ENCODE measurements around the gene NOSTRIN.
"Not testable (repeated sequence)": the region's sequence is repeated elsewhere in the genome, so short reads cannot be mapped to it uniquely, and the experiment has no call there.

The NOSTRIN gene

DNA sequence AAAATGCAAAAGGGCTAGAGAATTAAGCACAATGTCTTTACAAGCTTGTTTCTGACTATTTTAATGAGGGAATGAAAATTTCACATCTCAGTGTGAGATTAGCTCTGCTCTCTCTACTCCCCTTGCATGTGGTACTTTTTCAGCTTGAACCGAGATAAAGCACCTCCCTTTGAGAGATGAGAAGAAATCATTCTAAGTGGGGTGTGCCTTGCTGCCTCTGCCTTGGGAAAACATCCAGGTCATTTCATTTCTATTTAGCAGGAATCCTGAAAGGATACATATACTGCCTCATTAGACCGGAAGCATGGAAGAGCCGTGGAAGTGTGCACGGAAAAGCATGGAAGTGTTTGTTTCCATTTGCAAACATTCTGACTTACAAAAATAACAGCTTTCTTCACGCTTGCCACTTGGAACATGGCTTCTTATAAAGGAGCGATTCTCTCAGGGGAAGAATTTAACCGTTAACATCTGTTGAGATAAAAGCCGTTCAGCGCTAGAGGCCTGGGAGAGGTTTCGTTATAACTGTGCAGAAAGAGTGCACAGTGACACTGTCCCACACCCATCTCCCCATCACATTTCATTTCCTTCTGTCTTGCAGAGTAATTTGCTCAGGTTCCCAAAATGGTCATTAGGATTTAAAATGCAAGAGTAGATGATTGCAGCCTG lies 16.7 kb downstream of the NOSTRIN start:
- DNase-seq (ENCODE audit: low read depth in 2 of 2), result no peak

DNA sequence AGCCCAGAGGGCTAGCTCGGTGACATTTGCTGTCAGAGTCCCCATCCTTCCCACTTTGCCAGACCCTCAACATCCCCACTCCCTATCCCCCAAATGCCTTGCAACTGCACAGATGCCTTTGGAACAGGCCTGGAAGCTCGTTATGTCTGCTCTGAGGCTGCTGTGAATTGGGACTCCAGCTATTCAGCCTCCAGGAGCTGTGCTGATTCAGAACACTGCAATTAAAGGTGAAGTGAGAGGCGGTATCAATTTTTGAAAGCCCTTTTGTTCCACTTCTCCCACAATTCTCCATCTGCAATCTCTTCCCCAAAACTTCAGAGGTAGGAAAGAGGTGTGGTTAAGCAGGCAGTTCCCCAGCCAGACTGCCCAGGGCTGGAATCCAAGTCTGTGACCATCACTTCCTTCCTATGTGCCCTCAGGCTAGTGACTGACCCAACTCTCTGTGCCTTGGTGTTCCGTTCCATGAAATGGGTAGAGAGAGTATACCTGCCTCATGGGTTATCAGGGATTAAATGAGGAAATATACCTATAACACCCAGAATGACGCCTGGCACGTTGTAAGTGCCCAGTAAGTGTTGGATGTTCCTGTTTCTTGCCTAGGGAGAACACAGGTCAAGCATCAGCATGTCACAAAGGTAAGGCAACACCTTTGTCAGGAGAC lies 17.5 kb downstream of the NOSTRIN start:
- DNase-seq (ENCODE audit: low read depth in 2 of 2), result no peak

DNA sequence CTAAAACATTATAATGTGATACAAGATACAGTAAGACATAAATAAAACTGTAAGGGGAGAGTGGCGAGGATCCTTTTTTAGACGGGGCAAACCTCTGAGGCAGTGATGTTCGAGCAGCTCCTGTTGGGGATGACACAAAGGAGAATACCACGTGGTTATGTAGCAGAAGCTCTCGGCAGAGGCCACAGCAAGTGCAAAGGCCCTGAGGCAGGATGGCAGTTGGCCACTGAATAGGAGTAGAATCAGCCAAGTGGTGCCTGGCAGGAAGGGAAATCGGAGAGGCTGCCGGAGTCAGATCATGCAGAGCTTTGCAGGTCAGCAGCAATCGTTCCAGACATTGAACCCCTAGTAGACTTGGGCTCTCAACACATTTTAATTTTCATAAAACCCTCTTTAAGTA lies 19.1 kb downstream of the NOSTRIN start:
- DNase-seq (ENCODE audit: low read depth in 2 of 2), result no peak

DNA sequence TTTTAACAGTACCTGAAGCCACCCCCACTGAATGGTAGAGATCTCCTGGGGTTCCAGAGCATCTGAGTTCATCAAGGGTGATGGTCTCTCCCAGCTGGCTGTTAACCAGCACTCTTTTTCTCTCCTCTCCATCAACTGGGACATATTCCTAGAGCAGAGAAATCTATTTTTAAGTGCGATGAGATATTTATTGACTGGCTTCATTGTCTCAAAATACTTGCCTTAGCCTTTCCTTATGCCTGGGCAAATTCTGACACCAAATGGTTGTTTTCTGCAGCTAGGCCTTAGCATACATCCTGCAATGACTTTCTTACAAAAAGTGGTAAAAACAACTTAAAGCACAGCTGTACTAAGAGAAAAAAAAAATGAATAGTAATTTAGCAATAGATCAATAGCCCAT lies 19.6 kb downstream of the NOSTRIN start:
- no peak for DNase-seq (ENCODE audit: low read depth in 2 of 2)

DNA sequence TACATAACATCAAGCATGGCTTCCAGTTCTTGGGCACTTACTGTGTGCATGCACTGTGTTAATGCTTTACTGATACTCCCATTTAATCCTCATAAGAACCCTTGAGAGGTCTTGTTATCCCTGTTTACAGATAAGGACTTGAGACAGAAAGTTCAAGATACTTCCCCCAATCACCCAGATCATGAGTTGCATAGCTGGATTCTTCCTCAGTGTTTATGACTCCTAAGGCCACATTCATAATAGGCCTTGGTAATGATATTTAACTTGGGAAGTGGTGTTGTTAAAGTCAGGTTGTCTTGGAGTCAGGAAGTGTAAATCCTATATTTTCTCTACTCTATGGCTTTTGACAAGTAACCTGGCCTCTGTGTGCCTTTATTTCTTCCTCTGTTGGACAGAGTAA lies 22.7 kb downstream of the NOSTRIN start:
- DNase-seq (ENCODE audit: low read depth in 2 of 2), result no peak

DNA sequence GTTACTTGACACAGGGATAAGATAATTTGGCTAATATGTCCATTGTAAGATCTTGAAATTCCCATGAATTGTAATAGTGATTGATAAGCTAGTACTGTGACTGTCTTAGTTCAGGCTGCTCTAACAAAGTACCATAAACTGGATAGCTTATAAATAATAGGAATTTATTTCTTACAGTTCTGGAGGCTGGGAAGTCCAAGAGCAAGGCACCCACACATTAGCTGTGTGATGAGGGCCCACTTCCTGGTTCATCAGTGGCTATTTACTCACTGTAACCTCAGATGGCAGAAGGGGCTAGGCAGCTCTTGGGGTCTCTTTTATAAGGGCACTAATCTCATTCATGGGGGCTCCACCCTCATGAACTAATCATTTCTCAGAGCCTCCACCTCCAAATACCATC lies 28.5 kb downstream of the NOSTRIN start:
- no peak for DNase-seq (ENCODE audit: low read depth in 2 of 2)

DNA sequence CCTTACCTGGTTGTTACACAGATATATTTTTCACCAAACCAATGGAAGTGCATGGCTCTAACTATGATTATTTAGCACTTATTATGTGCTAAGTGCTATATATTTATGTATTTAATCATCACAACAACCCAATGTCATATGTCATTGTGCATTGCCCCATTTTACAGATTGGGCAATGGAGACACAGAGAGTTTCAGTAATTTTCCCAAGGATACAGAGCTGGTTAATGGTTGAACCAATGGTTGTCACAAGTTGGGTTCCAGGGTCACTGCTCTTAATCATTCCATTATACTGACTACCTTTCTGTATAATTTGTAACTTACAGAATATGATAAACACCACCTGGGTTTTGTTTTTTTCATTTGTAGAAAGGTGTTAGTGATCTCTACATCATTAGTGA lies 29.2 kb downstream of the NOSTRIN start:
- no peak for DNase-seq (ENCODE audit: low read depth in 2 of 2)

DNA sequence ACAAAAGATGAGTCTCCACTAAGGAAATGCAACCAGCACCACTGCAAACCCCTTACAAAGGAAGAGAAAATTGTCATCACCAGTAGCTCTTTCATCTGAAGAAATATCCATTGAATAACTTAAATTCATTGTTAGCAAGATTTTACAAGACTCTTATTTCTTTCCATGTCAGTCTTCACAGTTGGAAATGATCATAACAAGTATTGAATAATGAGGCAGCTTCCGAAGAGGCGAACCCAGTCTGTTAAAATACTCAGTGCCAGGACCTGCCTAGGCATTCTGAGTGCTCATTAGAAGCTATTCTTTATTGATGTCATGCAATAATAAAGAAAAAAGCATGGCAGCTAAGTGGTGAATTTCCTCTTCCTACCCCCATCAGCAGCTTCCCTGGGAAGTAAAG lies 33.5 kb downstream of the NOSTRIN start:
- DNase-seq (ENCODE audit: low read depth in 2 of 2), result no peak

DNA sequence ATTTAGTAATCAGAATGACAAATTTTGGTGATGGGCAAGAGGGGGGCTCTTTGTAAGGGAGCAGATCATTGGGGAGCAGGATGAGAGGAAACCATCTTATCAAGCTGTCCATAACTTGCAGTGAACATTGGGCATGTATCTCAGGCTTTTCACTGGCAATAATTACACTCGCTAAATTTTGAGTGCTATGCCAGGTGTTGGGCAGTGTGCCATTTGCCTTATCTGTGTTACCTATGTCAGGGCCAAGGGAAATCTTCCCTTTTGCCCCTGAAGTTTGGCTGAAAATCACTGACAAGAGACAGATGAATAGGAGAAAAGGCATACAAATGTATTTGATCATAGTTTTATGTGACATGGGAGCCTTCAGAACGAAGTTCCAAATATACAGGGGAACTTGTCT lies 39.0 kb downstream of the NOSTRIN start:
- DNase-seq (ENCODE audit: low read depth in 2 of 2), result no peak

DNA sequence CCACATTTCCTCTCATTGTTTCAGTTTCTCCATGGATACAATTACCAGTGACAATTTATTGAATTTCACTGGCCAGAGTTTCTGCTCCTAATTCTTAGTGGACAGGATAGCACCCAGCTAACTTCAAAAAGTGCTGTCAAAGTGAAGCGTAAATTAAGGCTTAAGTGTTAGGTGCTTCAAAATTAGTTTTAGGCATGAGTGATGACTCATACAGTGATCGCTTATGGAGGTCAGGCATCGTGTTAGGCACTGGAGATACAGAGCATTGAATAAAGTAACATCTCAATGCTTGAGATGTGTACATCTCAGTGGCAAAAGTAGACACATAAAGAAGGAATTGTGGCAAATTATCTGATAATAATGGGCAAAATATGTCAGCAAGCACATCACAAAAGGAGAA lies 40.8 kb downstream of the NOSTRIN start:
- DNase-seq (ENCODE audit: low read depth in 2 of 2), result no peak

DNA sequence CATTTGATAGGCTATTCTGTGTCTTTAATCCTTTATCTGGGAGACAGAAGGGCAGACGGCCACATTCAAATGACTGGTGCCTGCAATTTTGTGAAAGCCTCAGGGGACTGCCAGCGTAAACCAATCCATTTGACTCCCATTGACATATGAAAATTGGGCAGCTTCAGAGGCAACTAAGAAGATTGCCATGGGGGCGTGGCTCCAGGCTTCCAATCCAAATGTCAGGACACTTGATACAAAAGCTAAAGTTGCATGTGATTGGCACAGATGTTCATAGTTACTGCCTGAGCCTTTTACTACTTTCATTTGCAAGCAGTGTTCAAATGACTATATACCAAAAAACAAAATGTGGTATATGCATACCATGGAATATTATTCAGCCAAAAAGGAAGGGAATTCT lies 45.8 kb downstream of the NOSTRIN start:
- no peak for DNase-seq (ENCODE audit: low read depth in 2 of 2)

DNA sequence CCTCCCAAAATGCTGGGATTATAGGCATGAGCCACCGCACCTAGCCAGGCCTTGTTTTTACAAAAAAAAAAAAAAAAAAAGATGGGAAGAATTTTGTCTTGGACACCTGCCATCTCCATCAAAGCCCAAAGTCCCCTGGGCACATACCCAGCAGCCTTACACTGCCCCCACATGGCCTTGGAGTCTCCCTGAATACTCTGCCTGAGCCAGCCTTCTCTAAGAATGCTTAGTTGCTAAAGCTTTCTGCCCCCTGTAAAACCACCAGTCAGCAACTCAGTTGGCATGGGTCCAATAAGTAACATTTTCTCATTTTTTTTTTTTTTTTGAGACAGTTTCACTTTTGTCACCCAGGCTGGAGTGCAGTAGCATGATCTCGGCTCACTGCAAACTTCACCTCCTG lies 47.2 kb downstream of the NOSTRIN start:
- no peak for DNase-seq (ENCODE audit: low read depth in 2 of 2)

DNA sequence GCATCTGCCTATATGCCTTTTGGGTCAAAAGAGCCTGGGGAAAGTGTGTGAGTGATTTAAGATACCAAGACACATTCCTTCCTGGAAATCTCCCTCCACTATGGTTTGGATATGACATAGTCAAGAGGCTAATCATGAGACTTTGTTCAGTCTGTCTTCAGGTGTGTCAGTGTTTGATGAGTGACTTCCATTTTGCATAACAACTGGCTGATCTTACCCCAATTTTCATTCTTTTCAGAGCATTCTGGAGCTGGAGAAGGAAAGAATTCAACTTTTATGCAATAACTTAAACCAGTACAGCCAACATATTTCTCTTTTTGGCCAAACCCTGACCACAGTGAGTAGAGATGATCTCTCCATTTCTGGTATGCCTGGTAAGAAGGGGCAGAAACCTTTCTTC lies 48.4 kb downstream of the NOSTRIN start:
- no peak for DNase-seq (ENCODE audit: low read depth in 2 of 2)

DNA sequence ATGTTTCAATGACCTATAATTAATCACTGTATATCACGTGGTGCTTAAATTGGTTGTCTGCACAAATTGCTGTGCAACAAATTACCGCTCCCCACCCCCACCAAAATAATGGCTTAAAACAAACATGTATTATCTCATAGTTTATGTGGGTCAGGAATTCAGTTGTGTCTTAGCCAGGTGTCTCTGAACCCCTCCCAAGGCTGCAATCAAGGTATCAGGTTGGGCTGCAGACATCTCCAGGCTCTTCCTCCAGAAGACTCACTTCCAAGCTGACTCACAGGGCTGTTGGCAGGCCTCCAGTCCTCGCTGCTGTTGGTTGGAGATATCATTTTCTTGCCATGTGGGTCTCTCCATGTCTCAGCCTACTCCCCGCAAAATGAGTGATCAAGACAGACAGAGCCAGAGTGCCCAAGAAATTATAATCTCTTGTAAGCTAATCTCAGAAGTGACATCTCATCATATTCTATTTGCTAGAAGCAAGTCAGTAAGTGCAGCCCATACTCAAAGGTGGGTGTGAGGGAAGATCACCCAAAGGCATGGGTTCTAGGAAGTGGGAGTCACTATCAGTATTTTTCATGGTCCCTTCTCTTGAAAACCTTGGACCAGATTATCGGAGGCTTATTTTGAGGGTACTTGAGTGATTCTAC lies 49.4 kb downstream of the NOSTRIN start:
- DNase-seq (ENCODE audit: low read depth in 2 of 2), result no peak

DNA sequence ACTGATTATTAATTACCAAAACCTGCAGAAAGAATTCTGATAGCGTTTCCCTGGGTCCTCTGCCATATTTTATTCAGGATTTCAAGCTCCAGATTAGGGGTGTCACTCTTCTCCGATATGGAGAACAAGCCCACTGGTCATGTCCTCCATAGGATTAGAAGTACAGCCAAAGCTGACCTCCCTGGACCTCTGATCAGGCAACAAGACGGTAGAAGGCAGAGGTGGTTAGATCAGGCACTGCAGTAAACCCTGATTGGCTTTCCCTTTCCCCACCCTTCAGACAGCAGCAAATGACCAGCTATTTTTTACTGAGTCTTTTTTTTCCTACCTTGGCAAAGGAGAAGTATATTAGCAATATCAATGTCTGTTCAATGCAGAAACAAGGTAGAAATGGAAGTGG lies 50.0 kb downstream of the NOSTRIN start:
- DNase-seq (ENCODE audit: low read depth in 2 of 2), result no peak

DNA sequence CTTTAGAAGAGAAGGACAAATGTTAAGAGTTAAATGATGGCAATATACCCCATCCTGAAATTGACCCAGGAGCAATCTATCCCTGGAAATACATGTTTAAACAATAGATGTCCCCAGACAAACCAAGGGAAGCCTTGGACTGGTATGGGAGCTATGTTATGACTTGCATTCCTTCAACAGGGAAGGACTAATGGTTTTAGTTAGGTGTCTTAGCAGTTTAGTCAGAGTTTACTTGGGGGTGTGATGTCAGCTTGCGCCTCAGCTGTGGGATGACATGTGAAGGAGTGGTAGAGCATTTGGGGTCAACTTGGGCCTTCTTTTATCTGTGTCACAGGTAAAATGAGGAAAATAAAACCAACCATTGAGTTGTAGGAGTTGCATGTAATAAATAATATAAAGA lies 51.0 kb downstream of the NOSTRIN start:
- no peak for DNase-seq (ENCODE audit: low read depth in 2 of 2)

DNA sequence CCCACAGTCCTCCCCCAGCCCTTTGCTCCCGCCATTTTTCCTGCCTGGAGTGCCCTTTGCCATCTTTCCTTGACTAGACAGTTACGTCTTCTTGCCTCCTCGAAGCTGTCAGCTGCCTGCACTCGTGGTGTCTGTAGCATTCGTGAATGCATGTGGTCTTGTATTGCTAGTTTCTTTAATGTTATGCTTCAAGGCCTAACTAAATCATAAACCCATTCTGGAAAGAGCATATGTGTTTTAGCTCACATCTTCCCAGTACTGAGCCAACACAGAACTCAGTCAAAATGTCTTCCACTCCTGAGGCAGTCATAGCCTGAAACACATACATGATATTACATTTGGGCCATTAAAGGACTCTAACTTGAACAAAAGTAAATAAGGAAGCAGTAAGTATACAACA lies 52.2 kb downstream of the NOSTRIN start:
- no peak for DNase-seq (ENCODE audit: low read depth in 2 of 2)

DNA sequence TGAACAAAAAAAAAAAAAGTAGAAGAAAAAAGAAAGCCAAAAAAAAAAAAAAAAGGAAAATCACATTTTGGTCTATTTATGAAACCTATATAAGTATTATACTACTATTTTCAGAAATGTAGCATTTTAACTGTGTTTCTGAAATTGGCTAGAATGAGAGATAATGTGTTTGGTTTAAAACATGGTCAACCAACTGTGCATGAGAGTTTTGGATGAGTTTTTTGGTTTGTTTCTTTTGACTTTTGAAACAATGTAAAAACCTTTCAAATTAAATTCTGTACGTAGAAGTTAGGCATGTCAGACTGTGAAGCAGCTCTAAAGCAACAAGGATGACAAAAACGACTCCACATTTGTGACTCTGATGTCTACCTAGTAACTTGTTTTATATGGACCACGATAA lies 53.2 kb downstream of the NOSTRIN start:
- no peak for DNase-seq (ENCODE audit: low read depth in 2 of 2)

DNA sequence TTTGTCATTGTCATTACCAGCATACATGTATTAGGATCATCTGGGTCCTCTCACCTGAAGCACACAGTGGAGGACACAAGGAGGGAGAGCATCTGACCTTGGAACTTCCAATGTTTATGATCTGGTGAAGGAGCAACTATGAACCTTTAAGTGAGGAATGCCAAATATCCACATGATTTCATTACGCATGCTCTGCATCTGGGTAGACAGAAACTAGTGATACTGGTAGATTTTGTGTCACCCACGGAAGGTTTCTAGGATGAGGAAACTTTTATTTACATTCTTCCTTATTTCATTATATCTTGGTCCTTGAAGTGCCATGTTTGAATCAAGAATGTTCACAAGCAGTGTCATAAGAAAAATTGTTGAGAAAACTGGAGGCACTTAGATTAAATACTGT lies 55.7 kb downstream of the NOSTRIN start:
- no peak for DNase-seq (ENCODE audit: low read depth in 2 of 2)

DNA sequence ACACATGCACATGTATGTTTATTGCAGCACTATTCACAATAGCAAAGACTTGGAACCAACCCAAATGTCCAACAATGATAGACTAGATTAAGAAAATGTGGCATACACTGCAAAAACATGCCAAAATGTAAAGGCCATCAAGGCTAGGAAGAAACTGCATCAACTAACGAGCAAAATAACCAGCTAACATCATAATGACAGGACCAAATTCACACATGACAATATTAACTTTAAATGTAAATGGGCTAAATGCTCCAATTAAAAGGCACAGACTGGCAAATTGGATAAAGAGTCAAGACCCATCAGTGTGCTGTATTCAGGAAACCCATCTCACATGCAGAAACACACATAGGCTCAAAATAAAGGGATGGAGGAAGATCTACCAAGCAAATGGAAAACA lies 64.7 kb downstream of the NOSTRIN start:
- DNase-seq (ENCODE audit: low read depth in 2 of 2), result not testable (repeated sequence)

DNA sequence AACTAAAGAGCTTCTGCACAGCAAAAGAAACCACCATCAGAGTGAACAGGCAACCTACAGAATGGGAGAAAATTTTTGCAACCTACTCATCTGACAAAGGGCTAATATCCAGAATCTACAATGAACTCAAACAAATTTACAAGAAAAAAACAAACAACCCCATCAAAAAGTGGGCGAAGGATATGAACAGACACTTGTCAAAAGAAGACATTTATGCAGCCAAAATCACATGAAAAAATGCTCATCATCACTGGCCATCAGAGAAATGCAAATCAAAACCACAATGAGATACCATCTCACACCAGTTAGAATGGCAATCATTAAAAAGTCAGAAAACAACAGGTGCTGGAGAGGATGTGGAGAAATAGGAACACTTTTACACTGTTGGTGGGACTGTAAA lies 67.9 kb downstream of the NOSTRIN start:
- not testable (repeated sequence) for DNase-seq (ENCODE audit: low read depth in 2 of 2)

DNA sequence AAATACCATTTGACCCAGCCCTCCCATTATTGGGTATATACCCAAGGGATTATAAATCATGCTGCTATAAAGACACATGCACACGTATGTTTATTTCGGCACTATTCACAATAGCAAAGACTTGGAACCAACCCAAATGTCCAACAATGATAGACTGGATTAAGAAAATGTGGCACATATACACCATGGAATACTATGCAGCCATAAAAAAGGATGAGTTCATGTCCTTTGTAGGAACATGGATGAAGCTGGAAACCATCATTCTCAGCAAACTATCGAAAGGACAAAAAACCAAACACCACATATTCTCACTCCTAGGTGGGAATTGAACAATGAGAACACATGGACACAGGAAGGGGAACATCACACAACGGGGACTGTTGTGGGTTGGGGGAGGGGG lies 68.4 kb downstream of the NOSTRIN start:
- not testable (repeated sequence) for DNase-seq (ENCODE audit: low read depth in 2 of 2)

DNA sequence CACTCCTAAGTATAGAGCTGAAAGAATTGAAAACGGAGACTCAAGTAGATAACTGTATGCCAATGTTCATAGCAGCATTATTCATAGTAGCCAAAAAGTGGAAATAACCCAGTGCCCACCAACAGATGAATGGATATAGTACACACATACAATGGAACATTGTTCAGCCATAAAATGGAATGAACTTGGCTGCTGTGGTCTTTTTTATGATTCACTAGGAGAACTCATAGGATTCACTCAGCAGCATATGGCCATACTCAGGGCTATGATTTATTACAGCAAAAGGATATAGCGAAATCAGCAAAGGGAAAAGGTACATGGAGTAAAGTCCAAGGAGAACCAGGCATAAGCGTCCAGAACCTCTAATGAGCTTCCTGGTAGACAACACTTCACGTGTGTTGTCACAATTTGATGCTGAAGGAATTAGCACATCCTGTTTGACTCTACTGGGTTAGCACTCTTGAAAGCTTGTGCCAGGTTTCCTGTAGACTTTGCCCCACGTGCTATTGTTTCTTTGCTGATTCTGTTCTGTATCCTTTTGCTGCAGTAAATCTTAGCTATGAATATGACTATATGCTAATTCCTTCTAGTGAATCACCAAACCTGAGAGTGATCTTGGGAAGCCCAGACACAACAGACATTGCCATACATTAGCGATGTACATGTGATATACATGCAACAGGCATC lies 72.1 kb downstream of the NOSTRIN start:
- DNase-seq (ENCODE audit: low read depth in 2 of 2), result no peak

Data from stimulated activated CD4-positive, alpha-beta T cell treated with anti-CD3 and anti-CD28 coated beads, Interleukin-15, amount 100 ng/mL, for 48 hours (primary cell).